H1 (cell line): ENCODE results near the gene MYLK. TPM values are rescaled to one million over a fixed set of nuclear protein-coding genes. Genes with fewer than 3 reads are reported as not detected.

Experiments used
- CTCF ChIA-PET: fragments of 300-600 bp; sonication (Branson Sonifier 250); formaldehyde crosslinking; loops from one replicate; lab custom pipeline; 2021; ENCODE audit not compliant: partially characterized antibody; lab: Charles Lee
- POLR2A ChIA-PET: fragments of 300-600 bp; sonication (Branson Sonifier 250); formaldehyde crosslinking; loops from one replicate; lab custom pipeline; 2021; ENCODE audit warnings: inconsistent platforms; ENCODE audit not compliant: partially characterized antibody; lab: Charles Lee
- DNase-seq, 2 experiments: peaks; one replicate each; pipeline versions ENCODE4 v3.0.0 to v3.0.0-alpha.2; 2010 to 2022; ENCODE audit warnings: low spot score in 2 of 2, low read depth in 1 of 2, mixed read lengths in 1 of 2
- FAIRE-seq: peaks from 2 replicates; lab custom pipeline; 2011; peaks lifted over from hg19 to GRCh38; lab: Jason Lieb, UNC
- H2AFZ ChIP-seq: 2 replicates; pipeline ENCODE4 v1.8.1; 2012; ENCODE audit warnings: low read length, inconsistent platforms
- H2AK5ac ChIP-seq: 2 replicates; pipeline ENCODE4 v1.6.1; 2013; ENCODE audit warnings: low read depth, low read length
- H2BK120ac ChIP-seq: replicated peaks from 2 replicates; pipeline ENCODE3; 2013; ENCODE audit warnings: low read depth, low read length, inconsistent platforms
- H2BK12ac ChIP-seq: 2 replicates; pipeline ENCODE4 v1.6.1; 2013; ENCODE audit warnings: low read depth, low read length
- H2BK15ac ChIP-seq: 2 replicates; pipeline ENCODE4 v1.6.1; 2013; ENCODE audit warnings: low read length
- H2BK20ac ChIP-seq: 2 replicates; pipeline ENCODE4 v1.6.1; 2013; ENCODE audit warnings: low read length
- H2BK5ac ChIP-seq: 2 replicates; pipeline ENCODE4 v1.6.1; 2013; ENCODE audit warnings: low read depth, low read length
- H3K14ac ChIP-seq: 2 replicates; pipeline ENCODE4 v1.6.1; 2013; ENCODE audit warnings: inconsistent platforms; ENCODE audit not compliant: insufficient read length
- H3K18ac ChIP-seq: 2 replicates; pipeline ENCODE4 v1.6.1; 2013; ENCODE audit warnings: low read length; ENCODE audit errors: extremely low read depth
- H3K23ac ChIP-seq: 2 replicates; pipeline ENCODE4 v1.6.1; 2013; ENCODE audit warnings: inconsistent platforms; ENCODE audit not compliant: insufficient read length
- H3K23me2 ChIP-seq: 2 replicates; pipeline ENCODE4 v1.6.1; 2013; ENCODE audit warnings: low read depth, low read length
- H3K27ac ChIP-seq: 2 replicates; pipeline ENCODE4 v1.6.1; 2011; ENCODE audit warnings: low read depth, low read length, inconsistent platforms
- H3K27me3 ChIP-seq, 4 experiments: replicated peaks in 1 of 4; 1 replicate in 1 of 4; 2 replicates in 3 of 4; pipeline versions ENCODE4 v1.6.1 to v1.8.1; 2011 to 2013; ENCODE audit warnings: low read length in 3 of 4, mild to moderate bottlenecking in 3 of 4, inconsistent platforms in 2 of 4, mixed read lengths in 2 of 4, moderate library complexity in 1 of 4; ENCODE audit not compliant: control insufficient read depth in 3 of 4, insufficient read depth in 3 of 4; ENCODE audit errors: extremely low read depth in 1 of 4
- H3K36me3 ChIP-seq, 4 experiments: 2 replicates each; pipeline versions ENCODE4 v1.6.1 to v1.8.1; 2011 to 2013; ENCODE audit warnings: mild to moderate bottlenecking in 4 of 4, low read length in 3 of 4, moderate library complexity in 2 of 4, control low read depth in 1 of 4, inconsistent platforms in 1 of 4; ENCODE audit not compliant: insufficient read depth in 4 of 4, control insufficient read depth in 2 of 4
- H3K4ac ChIP-seq: replicated peaks from 2 replicates; pipeline ENCODE3; 2013; ENCODE audit warnings: low read length, low read depth, mixed read lengths, inconsistent platforms; ENCODE audit not compliant: insufficient read length
- H3K4me1 ChIP-seq, 4 experiments: replicated peaks in 1 of 4; 1 replicate in 1 of 4; 2 replicates in 3 of 4; pipeline versions ENCODE4 v1.6.1 to v1.8.1; 2011 to 2013; ENCODE audit warnings: low read length in 3 of 4, inconsistent platforms in 2 of 4, mixed read lengths in 1 of 4; ENCODE audit not compliant: insufficient read depth in 4 of 4, control insufficient read depth in 3 of 4
- H3K4me2 ChIP-seq, 2 experiments: 2 replicates each; pipeline versions ENCODE4 v1.6.1 to v1.8.1; 2011 to 2013; ENCODE audit warnings: low read depth in 2 of 2, low read length in 2 of 2, control low read depth in 1 of 2, inconsistent platforms in 1 of 2, mild to moderate bottlenecking in 1 of 2; ENCODE audit not compliant: insufficient read depth in 1 of 2
- H3K4me3 ChIP-seq, 4 experiments: fragments of 200-600, 300-600 bp in 1 of 4; sonication (generic), shearing (Covaris generic), sonication (Bioruptor Twin) in 1 of 4; 2 replicates each; pipeline versions ENCODE4 v1.5.1 to v1.8.1; 2011 to 2016; ENCODE audit warnings: low read length in 4 of 4, low read depth in 3 of 4, control low read depth in 2 of 4, inconsistent platforms in 2 of 4, mild to moderate bottlenecking in 2 of 4, mixed read lengths in 1 of 4, moderate library complexity in 1 of 4; ENCODE audit not compliant: insufficient read depth in 2 of 4; ENCODE audit errors: extremely low read depth in 1 of 4
- H3K56ac ChIP-seq: replicated peaks from 2 replicates; pipeline ENCODE3; 2013; ENCODE audit warnings: low read depth, mild to moderate bottlenecking, mixed read lengths, low read length, inconsistent platforms; ENCODE audit not compliant: insufficient read length
- H3K79me1 ChIP-seq: 2 replicates; pipeline ENCODE4 v1.6.1; 2013; ENCODE audit warnings: low read depth, low read length, control low read depth
- H3K79me2 ChIP-seq, 2 experiments: 2 replicates each; pipeline versions ENCODE4 v1.6.1 to v1.8.1; 2012 to 2013; ENCODE audit warnings: low read length in 2 of 2, mild to moderate bottlenecking in 2 of 2, inconsistent platforms in 1 of 2; ENCODE audit not compliant: insufficient read depth in 2 of 2, control insufficient read depth in 1 of 2
- H3K9ac ChIP-seq, 4 experiments: replicated peaks in 1 of 4; 1 replicate in 1 of 4; 2 replicates in 3 of 4; pipeline versions ENCODE4 v1.6.1 to v1.8.1; 2011 to 2013; ENCODE audit warnings: low read depth in 3 of 4, low read length in 3 of 4, control low read depth in 2 of 4, mild to moderate bottlenecking in 2 of 4, moderate library complexity in 2 of 4, inconsistent platforms in 1 of 4; ENCODE audit errors: extremely low read depth in 1 of 4
- H3K9me3 ChIP-seq, 2 experiments: 2 replicates each; pipeline versions ENCODE4 v1.6.1 to v1.8.1; 2012 to 2013; ENCODE audit warnings: mild to moderate bottlenecking in 2 of 2, moderate library complexity in 2 of 2, control low read depth in 1 of 2, inconsistent platforms in 1 of 2, low read depth in 1 of 2, low read length in 1 of 2, mixed read lengths in 1 of 2; ENCODE audit not compliant: insufficient read depth in 2 of 2
- H4K20me1 ChIP-seq, 2 experiments: replicated peaks in 1 of 2; 2 replicates each; pipeline versions ENCODE3 to v1.8.1; 2011 to 2013; ENCODE audit warnings: inconsistent platforms in 2 of 2, low read length in 2 of 2, mild to moderate bottlenecking in 1 of 2; ENCODE audit not compliant: insufficient read depth in 2 of 2, control insufficient read depth in 1 of 2
- H4K5ac ChIP-seq: 2 replicates; pipeline ENCODE4 v1.6.1; 2013; ENCODE audit warnings: low read length, low read depth, mixed read lengths, inconsistent platforms; ENCODE audit not compliant: insufficient read length
- H4K8ac ChIP-seq: 2 replicates; pipeline ENCODE4 v1.8.0; 2013; ENCODE audit warnings: mild to moderate bottlenecking, moderate library complexity, low read length, inconsistent platforms; ENCODE audit not compliant: insufficient read depth; ENCODE audit errors: extremely low read depth
- H4K91ac ChIP-seq: replicated peaks from 2 replicates; pipeline ENCODE3; 2013; ENCODE audit warnings: low read length, mixed read lengths, inconsistent platforms; ENCODE audit not compliant: insufficient read length
- BCL11A ChIP-seq, 2 experiments: IDR thresholded peaks; one replicate each; pipeline ENCODE4 v1.6.1; 2011; ENCODE audit warnings: low read depth in 2 of 2, low read length in 2 of 2, mild to moderate bottlenecking in 2 of 2
- CBX5 ChIP-seq: fragments of 300-800, 300-1000 bp; sonication (generic); IDR thresholded peaks from 2 replicates; pipeline ENCODE4 v1.7.1; 2016; ENCODE audit warnings: antibody characterized with exemption, low read length, low read depth
- EP300 ChIP-seq, 2 experiments: IDR thresholded peaks; 1 replicate in 1 of 2; 2 replicates in 1 of 2; pipeline ENCODE4 v1.6.1; 2011 to 2012; ENCODE audit warnings: low read depth in 2 of 2, low read length in 2 of 2, mild to moderate bottlenecking in 2 of 2, borderline replicate concordance in 1 of 2, inconsistent platforms in 1 of 2, moderate library complexity in 1 of 2
- KDM1A ChIP-seq: fragments of 200-600, 300-600 bp; sonication (generic); IDR thresholded peaks from 2 replicates; pipeline ENCODE4 v1.7.1; 2016; ENCODE audit warnings: mild to moderate bottlenecking, low read length, borderline replicate concordance
- SIRT6 ChIP-seq: IDR thresholded peaks from one replicate; pipeline ENCODE4 v1.7.1; 2012; ENCODE audit warnings: low read length, inconsistent platforms
- WGBS, 2 experiments: shearing (Covaris generic) in 1 of 2; methylation state at CpG; one replicate each; pipeline versions ENCODE4 v1.1.6 to v1.1.7; 2013 to 2015; ENCODE audit warnings: low lambda C conversion rate in 2 of 2, mixed read lengths in 2 of 2, inconsistent platforms in 1 of 2, low coverage in 1 of 2, missing lambda C conversion rate in 1 of 2; ENCODE audit not compliant: insufficient replicate concordance in 2 of 2, insufficient coverage in 1 of 2, insufficient read length in 1 of 2; ENCODE audit errors: extremely low coverage in 1 of 2, missing lambda C conversion rate in 1 of 2; 5-methylcytosine and 5-hydroxymethylcytosine counted together
- polyA plus RNA-seq, 7 experiments: library from polyadenylated mRNA; depleted of rRNA in 3 of 7; stranded (reverse) in 5 of 7; unstranded in 2 of 7; fragments of >200 nt in 5 of 7; fragments of 200-250 nt in 2 of 7; gene quantifications; 1 replicate in 5 of 7; 2 replicates in 1 of 7; 4 replicates in 1 of 7; pipeline versions ENCODE4 v1.2.1 to v1.2.3, GENCODE V29; 2011 to 2013; ENCODE audit warnings: missing spikeins in 2 of 7, mixed read lengths in 2 of 7
- total RNA-seq: library from RNA; stranded (reverse); fragmentation: NEBNext Ultra II Directional; extraction: Animal tissue kit (Norgen Biotek cat#: 25700); gene quantifications from 2 replicates; pipeline ENCODE4 v1.2.1, GENCODE V29; 2021
- TF ChIP-seq, protein P1 (sequence below): IDR thresholded peaks from 2 replicates; pipeline ENCODE4 v1.6.1; 2011; ENCODE audit warnings: low read depth, mild to moderate bottlenecking, low read length; ENCODE audit not compliant: insufficient read depth

Gene MYLK
- total and polyA plus RNA-seq, 2 of the 8 experiments (the other 6 are each of a cell fraction or from before 2014, with no cell fraction given) = 11.6 to 21.3 TPM

DNA sequence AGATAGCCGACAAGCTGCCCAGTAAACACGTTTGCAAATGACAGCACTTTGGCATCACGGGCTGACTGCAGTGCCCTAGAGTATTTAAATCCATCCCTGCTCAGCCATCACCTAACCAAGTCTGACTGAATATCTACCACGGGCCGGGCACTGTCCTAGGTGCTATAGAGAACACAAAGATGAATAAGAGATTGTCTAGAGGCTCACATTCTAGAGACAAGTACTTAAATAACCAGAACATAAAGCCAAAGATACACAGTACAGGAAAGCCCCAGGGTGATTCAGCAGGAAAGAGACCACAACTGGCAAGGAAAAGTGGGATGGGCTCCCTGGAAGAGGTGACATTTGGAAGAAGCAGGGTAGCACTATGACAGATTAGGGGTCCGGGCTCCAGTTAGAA, 103.5 kb downstream of the MYLK start:
- Histone ChIP-seq H2BK120ac (no peak overlapping the region), H3K4me3 (no peak overlapping the region), H4K8ac (no peak overlapping the region), H3K27me3 (no peaks in the 10 kb centered on the region), H3K79me2 (no peaks in the 10 kb centered on the region)
- no peak for FAIRE-seq
- TF ChIP-seq SIRT6 (no peak), CBX5 (no peak), BCL11A (IDR thresholded peaks at IDR 0.05; ENCODE audit: low read depth in 2 of 2, low read length in 2 of 2) (no peak), EP300 (IDR thresholded peaks at IDR 0.05; ENCODE audit: borderline replicate concordance in 1 of 2, low read depth in 2 of 2, low read length in 2 of 2) (no peak), KDM1A (no peak)
- TF ChIP-seq, protein P1, sequence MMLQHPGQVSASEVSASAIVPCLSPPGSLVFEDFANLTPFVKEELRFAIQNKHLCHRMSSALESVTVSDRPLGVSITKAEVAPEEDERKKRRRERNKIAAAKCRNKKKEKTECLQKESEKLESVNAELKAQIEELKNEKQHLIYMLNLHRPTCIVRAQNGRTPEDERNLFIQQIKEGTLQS = no peak
- TF ChIP-seq, all 59 proteins: peak for 0
- H3K4ac ChIP-seq = no peak overlapping the region
- no peaks in the 10 kb centered on the region for H3K23me2 ChIP-seq
- POLR2A ChIA-PET = no interaction called here
- H4K20me1 ChIP-seq = no peaks in the 10 kb centered on the region
- H2BK20ac ChIP-seq = no peak overlapping the region
- H3K4me1 ChIP-seq = no peaks in the 10 kb centered on the region
- H3K4me2 ChIP-seq = no peak overlapping the region
- H2AFZ ChIP-seq = no peak overlapping the region
- no peaks in the 10 kb centered on the region for H3K36me3 ChIP-seq
- H2AK5ac ChIP-seq = no peak overlapping the region
- no peak overlapping the region for H4K91ac ChIP-seq
- no peak for DNase-seq
- WGBS, 2 experiments = 89% methylated on average over 6 of the region's 6 CpGs; no CpG with 5 or more reads in 1 of the 2 experiments
- no peaks in the 10 kb centered on the region for H3K9me3 ChIP-seq
- H3K9ac ChIP-seq = no peak overlapping the region
- no peak overlapping the region for H3K27ac ChIP-seq
- no peak overlapping the region for H3K56ac ChIP-seq
- H2BK5ac ChIP-seq = no peak overlapping the region
- no peaks in the 10 kb centered on the region; the same call in 1 of the 2 replicates for H3K79me1 ChIP-seq
- H2BK15ac ChIP-seq = no peak overlapping the region
- H3K14ac ChIP-seq = no peak overlapping the region
- no peak overlapping the region for H3K23ac ChIP-seq
- H3K18ac ChIP-seq = no peak overlapping the region
- H2BK12ac ChIP-seq = no peak overlapping the region
- H4K5ac ChIP-seq = no peak overlapping the region
- CTCF ChIA-PET = interaction anchor here (0.8 to 1.2 kb wide), 2 partner anchors 100 to 129 kb away, joined by 3 read pairs; no protein-coding TSS in a partner anchor
